GM08714 (cell line): ENCODE results near the gene FCRL1.

Experiments
- H3K4me3 ChIP-seq: fragments of 200-500 bp; sonication (Bioruptor generic); 2 replicates; pipeline ENCODE4 v1.5.1; 2014; ENCODE audit warnings: mild to moderate bottlenecking, low read length, inconsistent platforms
- ZNF274 ChIP-seq: IDR thresholded peaks from 2 replicates; pipeline ENCODE4 v1.6.1; 2012; ENCODE audit warnings: mild to moderate bottlenecking, low read depth, low read length

FCRL1 gene

GRCh38 chr1:157830887-157831286 is 11.0 kb upstream of the FCRL1 start:
- H3K4me3 ChIP-seq: no peak overlapping the region
- no peak for TF ChIP-seq ZNF274

GRCh38 chr1:157829711-157830110 is 9.8 kb upstream of the FCRL1 start:
- H3K4me3 ChIP-seq: no peak overlapping the region
- TF ChIP-seq ZNF274: no peak

- H3K4me3 ChIP-seq: no peak overlapping the region
- TF ChIP-seq ZNF274: no peak
These were observed 9.3 kb upstream of the FCRL1 start for GRCh38 chr1:157829210-157829609.

GRCh38 chr1:157820299-157820698 is 379 bp upstream of the FCRL1 start:
- TF ChIP-seq ZNF274: no peak
- no peak overlapping the region for H3K4me3 ChIP-seq

GRCh38 chr1:157819215-157819614 is 705 bp downstream of the FCRL1 start:
- H3K4me3 ChIP-seq: no peak overlapping the region
- TF ChIP-seq ZNF274: no peak

GRCh38 chr1:157813269-157813668 is 6.7 kb downstream of the FCRL1 start:
- no peak for TF ChIP-seq ZNF274
- no peak overlapping the region for H3K4me3 ChIP-seq

GRCh38 chr1:157806431-157807149 is 13.3 kb downstream of the FCRL1 start:
- H3K4me3 ChIP-seq: peak overlapping the region; percentile 6; the same call in 1 of the 2 replicates
- no peak for TF ChIP-seq ZNF274

GRCh38 chr1:157803851-157804250 is 16.1 kb downstream of the FCRL1 start:
- no peak for TF ChIP-seq ZNF274
- no peak overlapping the region for H3K4me3 ChIP-seq

GRCh38 chr1:157799996-157800395 is 19.9 kb downstream of the FCRL1 start:
- no peak overlapping the region for H3K4me3 ChIP-seq
- TF ChIP-seq ZNF274: no peak

- H3K4me3 ChIP-seq: no peak overlapping the region
- TF ChIP-seq ZNF274: no peak
These were observed 21.7 kb downstream of the FCRL1 start for GRCh38 chr1:157798211-157798610.

GRCh38 chr1:157785248-157785647 is 34.7 kb downstream of the FCRL1 start:
- no peak overlapping the region for H3K4me3 ChIP-seq

GRCh38 chr1:157784801-157785200 is 35.1 kb downstream of the FCRL1 start:
- H3K4me3 ChIP-seq: no peak overlapping the region
- no peak for TF ChIP-seq ZNF274

More at GRCh38 chr1:157785248-157785647, 34.7 kb downstream of the FCRL1 start:
- TF ChIP-seq ZNF274: no peak

GRCh38 chr1:157782931-157783330 is 37.0 kb downstream of the FCRL1 start:
- TF ChIP-seq ZNF274: no peak
- H3K4me3 ChIP-seq: no peak overlapping the region

GRCh38 chr1:157781048-157781447 is 38.9 kb downstream of the FCRL1 start:
- no peak for TF ChIP-seq ZNF274
- no peak overlapping the region for H3K4me3 ChIP-seq

GRCh38 chr1:157776971-157777391 is 42.9 kb downstream of the FCRL1 start, which contains the start of gene FCRL2:
TSS of gene FCRL2 (minus strand) at chr1:157777132. CDS start at chr1:157777073, 59 bp downstream.
- TF ChIP-seq ZNF274: no peak
- H3K4me3 ChIP-seq: peak within 1 kb of the TSS; percentile 39; the same call in 1 of the 2 replicates
